HG02852 (cell line): ENCODE results near the gene ITPR2.
"Not testable (repeated sequence)": the region's sequence is repeated elsewhere in the genome, so short reads cannot be mapped to it uniquely, and the experiment has no call there.

ENCODE experiments used
- ATAC-seq: cut with Tn5 transposase; IDR thresholded peaks from one replicate; pipeline ENCODE4 v1.9.1; 2021; ENCODE audit warnings: mild to moderate bottlenecking, moderate library complexity; ENCODE audit not compliant: unreplicated experiment

Gene ITPR2

DNA sequence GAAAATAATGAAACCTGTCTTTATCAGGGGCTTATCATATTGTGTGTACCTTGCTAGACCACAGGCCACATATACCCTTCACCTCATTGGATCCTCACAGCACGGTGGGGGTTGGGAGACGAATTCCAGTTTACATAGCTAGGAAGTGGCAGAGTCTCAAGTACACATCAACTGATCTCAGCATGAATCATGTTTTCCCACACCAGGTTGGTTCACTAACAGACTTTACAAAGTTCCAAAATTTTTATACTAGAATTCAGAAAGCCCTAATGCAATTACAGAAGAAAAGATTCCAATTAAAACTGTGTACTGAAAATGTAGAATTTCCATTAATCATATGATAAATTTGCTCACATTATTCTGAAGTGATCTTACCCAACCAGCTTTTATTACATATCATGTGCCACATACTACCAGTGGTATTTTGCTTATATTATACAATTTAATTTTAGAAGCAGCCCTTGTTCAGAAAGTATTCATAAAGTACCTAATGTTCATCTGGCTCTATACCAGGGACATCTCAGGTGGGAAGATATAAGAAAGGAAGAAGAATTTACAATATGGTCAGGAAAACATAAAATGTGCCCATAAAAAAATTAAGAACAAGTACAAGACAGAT is 196.2 kb downstream of the ITPR2 start:
- no peak for ATAC-seq

GRCh38 chr12:26633591-26634210 is 199.3 kb downstream of the ITPR2 start:
- no peak for ATAC-seq

DNA sequence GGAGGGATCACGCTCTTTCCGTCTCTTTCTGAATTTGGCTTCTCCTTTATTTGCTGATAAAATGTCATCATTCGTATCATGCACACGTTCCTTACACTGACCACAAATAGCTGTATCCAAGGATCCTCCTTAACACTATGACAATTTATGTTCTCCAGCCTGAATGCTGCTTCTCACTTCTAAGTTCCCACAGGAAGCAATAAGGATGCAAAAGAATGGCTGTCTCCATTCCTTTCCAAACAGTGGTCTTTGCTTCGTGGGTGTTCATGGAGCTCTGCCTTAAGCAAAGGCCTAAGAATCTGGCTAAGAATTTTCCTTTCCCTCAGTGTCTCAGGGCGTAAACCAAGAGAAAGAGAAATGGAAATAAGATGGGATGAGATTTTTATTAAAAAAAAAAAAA is 200.2 kb downstream of the ITPR2 start:
- ATAC-seq: no peak

- no peak for ATAC-seq
Measured at GRCh38 chr12:26631846-26632245, 201.1 kb downstream of the ITPR2 start.

DNA sequence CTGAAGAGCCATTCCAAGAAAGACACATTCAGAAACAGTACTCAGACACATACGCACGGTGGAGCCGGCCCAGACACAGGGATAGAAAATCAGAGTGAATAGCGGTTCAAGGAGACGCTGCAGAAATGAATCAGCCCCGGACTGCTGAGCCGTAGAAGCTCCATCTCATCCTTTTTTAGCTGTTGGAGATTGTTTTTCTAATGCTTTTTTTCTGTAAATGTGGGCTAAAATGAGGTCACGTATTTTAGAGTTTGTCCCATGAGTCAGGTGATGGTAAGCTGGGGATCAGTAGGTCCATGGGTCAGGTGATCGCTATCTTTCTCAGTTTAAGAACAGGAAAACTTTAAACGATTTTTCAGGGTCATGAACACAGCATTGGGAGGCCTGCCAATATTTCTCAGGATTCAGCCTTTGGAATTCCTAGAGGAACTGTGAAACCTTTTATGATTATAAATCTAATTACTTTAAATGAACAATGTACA is 202.4 kb downstream of the ITPR2 start:
- ATAC-seq: no peak

GRCh38 chr12:26629864-26630263 is 203.1 kb downstream of the ITPR2 start:
- no peak for ATAC-seq

GRCh38 chr12:26628234-26628633 is 204.8 kb downstream of the ITPR2 start:
- no peak for ATAC-seq

DNA sequence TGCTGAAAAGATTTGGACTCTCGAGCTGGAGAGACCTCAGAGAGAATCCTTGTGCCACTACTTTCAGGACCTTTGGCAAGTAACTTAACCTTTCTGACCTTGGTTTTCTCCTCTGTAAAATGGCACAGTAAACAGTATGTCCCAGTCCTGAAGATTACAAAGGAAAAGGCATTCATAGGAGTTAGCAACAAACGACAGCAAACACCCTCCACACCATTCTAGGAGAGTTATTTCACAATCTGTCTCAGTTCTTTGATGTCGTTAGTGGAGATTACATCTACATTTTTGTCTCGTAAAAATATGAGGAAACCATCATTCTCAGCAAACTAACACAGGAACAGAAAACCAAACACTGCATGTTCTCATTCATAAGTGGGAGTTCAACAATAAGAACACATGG is 205.7 kb downstream of the ITPR2 start:
- ATAC-seq: no peak

- ATAC-seq: no peak
Measured at GRCh38 chr12:26623136-26623535, 209.9 kb downstream of the ITPR2 start.

DNA sequence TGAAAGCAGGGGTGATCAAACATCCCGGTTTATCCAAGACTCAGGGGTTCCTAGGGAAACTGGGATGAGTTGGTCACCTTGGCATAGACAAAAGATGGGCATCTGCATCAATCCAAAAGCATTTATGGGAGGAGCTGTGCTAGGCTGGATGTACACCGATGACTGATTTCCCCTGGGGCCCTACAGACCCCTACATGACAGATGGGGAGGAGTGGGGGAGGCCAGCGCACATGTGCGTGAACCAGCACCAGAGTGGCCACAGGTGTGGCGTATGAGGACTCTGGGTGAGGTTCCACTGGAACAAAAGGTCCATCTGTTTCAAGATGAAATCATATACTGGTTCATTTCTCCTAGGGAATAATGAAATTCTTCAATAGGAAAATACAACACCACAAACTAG is 210.4 kb downstream of the ITPR2 start:
- no peak for ATAC-seq

DNA sequence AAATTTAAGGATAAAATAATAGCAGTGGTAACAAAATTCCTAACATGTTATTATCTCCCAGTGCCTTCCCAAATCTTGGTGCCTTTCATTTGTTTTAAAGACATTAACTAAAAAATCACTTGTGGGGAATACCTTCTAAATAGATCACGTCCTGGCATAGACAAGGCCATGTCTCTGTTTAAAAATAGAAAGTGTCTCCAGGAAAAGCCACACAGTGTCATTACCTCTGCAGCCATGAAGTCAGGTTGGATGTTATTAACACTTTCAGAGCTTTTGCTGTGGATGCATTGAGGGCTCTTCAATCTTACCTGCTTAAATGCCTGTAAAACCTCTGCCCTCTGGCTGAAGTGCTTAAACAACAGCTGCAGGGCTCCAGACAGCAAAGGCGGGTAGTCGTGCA is 211.1 kb downstream of the ITPR2 start:
- ATAC-seq: no peak

- no peak for ATAC-seq
Measured at GRCh38 chr12:26620907-26621306, 212.1 kb downstream of the ITPR2 start.

DNA sequence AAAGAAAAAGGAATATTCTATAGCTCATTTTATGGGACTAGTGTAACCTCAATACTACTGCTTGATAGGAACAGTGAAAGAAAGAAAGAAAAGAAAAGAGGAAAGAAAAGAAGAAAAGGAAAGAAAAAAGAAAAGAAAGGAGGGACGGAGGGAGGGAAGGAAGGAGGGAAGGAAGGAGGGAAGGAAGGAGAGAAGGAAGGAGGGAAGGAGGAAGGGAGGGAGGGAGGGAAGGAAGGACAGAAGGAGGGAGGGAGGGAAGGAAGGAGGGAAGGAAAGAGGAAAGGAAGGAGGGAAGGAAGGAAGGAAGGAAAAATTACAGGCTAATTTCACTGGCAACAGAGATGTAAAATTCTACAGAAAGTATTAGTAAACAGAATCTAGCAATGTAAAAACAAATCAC is 215.5 kb downstream of the ITPR2 start:
- no peak for ATAC-seq

GRCh38 chr12:26614011-26614616 is 218.9 kb downstream of the ITPR2 start:
- no peak for ATAC-seq

GRCh38 chr12:26612203-26612602 is 220.8 kb downstream of the ITPR2 start:
- ATAC-seq: no peak

DNA sequence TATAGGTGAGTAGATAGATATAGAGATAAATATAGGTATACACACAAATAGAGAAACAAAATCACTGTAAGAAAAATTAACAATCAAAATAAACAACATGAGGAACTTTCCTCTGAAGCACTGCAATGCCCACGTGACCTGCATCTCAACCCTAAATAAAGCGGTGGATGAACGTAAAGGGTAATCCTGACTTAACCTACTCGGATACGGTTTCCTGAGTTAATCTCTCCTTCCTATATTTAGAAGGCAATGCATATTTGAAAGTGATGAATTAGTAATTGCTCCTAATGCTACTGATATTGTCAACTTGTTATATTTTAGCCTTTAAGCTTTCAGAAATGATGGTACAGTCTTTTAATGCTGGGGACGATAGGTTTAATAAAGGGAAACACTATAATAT is 221.4 kb downstream of the ITPR2 start:
- ATAC-seq: no peak

DNA sequence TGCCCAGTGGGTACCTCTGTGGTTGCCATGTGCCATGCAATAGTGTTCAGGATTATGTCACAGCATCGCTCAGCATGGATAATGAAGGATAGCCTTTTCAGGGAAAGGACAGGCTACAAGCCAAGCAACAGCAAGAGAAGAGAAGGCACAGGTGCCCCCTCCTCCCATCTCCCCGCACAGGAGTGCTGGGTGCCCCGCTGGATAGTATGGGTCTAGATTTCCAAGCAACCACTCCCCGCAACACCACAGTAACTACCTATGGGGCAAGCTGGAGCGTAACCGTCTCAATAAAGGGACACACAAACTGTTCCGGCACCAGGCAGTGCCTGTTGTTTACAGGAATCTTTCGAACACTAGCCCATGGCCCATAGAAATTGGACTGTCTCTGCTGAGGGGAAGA is 222.2 kb downstream of the ITPR2 start:
- ATAC-seq: no peak

DNA sequence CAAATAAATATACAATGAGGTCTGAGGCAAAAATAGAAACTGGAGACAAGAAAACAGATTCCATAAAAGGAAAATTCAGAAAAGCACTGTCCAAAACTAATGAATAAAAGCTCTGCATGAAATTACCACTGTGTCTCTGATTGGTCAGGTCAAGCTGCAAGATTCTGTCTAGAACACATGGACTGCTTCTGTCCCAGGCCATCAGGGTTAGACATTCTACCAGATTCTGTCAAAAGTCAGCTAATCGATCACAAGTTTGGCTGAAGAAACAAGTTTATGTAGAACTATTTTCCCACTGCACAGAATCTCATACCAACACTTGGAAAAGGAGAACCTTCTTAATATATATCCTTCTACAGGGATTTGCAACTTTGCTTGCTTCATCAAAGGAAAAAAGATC is 223.0 kb downstream of the ITPR2 start:
- ATAC-seq: no peak

GRCh38 chr12:26608706-26609105 is 224.3 kb downstream of the ITPR2 start:
- no peak for ATAC-seq

GRCh38 chr12:26608273-26608672 is 224.7 kb downstream of the ITPR2 start:
- no peak for ATAC-seq

GRCh38 chr12:26606911-26607310 is 226.1 kb downstream of the ITPR2 start:
- ATAC-seq: no peak

DNA sequence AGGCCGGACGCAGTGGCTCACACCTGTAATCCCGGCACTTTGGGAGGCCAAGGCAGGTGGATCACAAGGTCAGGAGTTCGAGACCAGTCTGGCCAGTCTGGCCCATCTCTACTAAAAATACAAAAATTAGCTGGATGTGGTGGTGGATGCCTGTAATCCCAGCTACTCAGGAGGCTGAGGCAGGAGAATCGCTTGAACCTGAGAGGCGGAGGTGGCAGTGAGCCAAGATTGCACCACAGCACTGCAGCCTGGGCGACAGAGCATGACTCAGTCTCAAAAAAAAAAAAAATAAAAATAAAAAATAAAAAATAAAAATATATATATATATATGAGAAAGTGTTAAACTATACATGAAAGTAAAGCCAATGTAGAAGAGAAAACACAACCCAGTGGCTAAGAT is 228.2 kb downstream of the ITPR2 start:
- not testable (repeated sequence) for ATAC-seq
